Activated T-cell treated with anti-CD3 and anti-CD28 coated beads, Interleukin-2, amount 50 U/mL, for 48 hours (primary cell): ENCODE measurements around the gene HMG20A.
A peak's percentile ranks its signal among the peaks of the same experiment; 100 is the strongest.
"Not testable (repeated sequence)": the region's sequence is repeated elsewhere in the genome, so short reads cannot be mapped to it uniquely, and the experiment has no call there.

ENCODE experiments used
- DNase-seq, 2 experiments: peaks; one replicate each; pipeline ENCODE4 v3.0.0-alpha.2; 2020

Gene HMG20A

DNA sequence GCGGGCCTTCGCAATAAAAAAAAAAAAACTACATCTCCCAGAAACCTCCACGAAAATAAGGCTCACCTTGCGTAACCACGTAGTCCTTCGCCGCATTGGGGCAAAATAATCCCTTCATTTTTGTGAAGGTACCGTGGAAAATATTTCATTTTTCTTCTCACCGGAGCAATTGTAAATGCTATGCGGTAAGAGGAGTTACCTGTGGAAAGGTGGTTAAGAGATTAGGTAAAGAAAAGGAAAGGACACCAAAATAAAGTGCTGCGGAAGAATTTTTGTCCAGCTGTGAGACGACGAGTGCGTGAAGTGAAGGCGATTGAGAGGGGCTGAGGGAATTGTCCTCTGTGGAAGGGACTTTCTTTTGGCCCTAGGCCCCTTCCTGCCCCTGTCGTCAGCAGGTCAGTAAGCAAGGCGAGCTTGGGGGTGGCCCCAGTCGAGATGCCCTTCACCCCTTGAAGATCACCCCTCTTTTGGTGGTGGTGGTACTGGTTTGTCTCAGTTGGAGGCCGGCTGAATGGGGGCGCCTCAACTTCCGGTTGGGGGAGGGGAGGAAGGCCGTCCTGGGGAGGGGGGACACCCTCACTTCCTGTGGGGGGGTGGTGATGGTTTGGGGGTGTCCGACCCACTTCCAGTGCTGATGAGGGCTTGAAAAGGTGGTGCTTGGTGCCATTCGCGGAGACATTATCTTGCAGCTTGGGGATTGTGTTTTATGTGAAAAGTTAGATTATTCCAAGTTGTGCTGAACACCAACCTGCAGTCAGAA is at the start of gene HMG20A:
Gene HMG20A (plus strand): TSS at position 279 of the 760 bp plus-strand sequence. CDS start 37,520 bp downstream, outside the sequence.
- DNase-seq, result peak; percentile 74 to 76

DNA sequence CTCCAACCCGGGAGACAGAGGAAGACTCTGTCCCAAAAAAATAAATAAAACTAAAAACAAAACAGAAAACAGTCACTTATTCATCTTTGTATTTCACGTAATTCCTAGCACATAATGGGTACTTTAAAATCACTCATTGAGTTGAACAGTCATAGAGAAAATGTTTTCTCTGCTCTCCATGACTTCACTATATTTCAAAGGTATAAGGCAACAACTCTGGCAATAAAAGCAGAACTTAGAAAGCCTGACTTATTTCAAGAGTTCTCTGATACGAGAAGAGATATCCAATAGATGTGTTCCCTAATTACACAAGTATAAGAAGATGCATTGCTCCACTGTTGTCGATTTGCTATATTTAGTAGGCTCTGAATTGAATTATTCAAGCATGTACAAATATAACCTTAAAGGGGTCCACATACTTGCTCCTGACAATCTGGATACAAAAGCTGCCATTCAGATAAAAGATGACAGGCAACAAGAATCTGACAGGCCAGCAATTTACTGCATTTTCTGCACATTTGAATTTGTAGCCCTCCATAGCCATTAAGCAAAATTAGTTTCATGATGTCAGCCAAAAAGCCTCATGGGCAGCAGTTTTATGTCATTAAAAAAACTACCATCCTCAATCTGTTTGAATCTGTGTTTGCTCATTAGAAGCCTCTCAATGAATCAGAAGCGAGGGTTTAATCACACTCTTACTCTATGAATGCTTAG is 48.7 kb upstream of the HMG20A start:
- no peak for DNase-seq

DNA sequence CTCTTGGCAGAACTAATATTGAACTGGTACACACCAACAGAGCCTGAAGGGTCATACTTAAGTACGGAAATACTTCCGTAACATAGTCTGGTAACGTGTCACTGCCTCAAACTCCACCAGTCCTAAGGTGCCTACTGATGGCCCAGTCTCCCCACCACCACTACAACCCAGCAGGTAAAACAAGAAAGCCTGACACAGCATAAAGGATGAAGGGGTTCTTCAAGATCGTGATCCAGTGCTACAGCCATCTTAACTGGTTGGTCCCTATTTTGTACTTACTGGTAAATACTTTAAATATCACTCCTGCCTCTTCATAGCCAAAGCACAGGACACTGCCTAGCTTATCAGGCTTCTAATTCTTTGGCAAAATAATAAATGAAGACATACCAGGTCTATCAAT is 47.2 kb upstream of the HMG20A start:
- DNase-seq, result no peak

DNA sequence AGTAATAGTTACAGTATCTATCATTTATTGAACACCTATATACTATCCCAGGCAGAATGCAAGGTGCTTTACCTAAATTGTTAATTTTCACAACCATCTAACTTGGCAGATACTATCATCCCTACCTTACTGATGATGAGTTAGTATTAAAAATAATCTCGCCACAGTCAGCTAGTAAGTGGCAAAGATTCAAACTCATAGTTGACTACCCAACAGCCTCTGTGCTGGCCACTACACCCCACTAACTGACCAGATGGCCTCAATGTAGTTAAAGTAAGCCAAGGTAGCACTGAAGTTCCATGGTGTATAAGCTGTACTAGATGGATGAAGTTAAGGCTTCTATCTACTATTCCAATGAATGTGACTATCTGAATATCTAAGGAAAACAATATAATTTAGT is 45.6 kb upstream of the HMG20A start:
- DNase-seq, result no peak

DNA sequence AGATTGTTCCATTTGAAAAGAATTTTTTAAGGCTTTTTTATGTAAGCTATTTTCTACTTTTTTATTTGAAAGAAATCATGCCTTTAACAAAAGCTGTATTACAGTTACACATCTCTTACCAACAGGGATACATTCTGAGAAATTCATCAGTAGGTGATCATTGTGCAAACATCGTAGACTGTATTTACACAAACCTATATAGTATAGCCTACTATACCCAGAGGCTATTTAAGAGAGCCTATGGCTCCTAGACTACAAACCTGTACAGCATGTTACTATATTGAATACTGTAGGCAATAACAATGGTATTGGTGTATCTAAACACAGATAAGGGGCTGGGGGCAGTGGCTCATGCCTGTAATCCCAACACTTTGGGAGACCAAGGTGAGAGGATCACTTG is 43.9 kb upstream of the HMG20A start:
- DNase-seq, result no peak

DNA sequence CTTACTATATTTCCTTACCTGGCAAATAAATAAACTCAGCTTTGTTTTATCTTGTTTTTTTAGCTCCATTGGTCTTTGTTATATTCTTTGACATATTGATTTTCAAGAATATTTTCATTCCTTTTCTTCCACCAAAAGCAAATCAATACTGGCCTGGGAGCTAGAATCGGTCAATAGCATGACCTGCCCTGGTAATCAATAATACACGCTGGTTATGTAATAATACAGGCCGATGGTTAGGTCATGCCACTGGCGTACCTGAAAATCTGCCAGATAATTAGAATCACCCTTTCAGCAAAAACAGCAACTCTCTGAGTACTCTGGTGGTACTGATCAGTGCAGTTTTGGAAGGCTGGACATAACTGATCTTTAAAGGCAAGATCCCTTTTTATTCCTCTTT is 40.7 kb upstream of the HMG20A start:
- no peak for DNase-seq

DNA sequence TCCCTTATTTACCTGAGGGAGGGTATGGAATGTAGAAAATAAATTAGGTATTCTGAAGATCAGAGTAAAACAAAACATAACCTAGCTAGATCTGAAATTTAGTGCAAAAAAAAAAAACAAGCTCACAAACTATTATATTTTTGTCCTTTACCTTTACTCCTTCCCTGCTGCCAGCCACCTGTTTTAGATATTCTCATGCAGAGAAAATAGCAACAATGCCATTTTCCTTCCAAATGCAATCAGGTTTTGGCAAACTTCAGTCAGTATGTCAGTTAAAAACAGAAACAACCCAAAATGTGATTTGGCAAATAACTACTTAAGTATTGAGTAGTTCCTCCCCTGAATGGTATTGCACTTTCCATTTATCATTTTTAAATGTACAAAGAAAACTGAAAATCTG is 36.6 kb upstream of the HMG20A start:
- DNase-seq, result no peak

DNA sequence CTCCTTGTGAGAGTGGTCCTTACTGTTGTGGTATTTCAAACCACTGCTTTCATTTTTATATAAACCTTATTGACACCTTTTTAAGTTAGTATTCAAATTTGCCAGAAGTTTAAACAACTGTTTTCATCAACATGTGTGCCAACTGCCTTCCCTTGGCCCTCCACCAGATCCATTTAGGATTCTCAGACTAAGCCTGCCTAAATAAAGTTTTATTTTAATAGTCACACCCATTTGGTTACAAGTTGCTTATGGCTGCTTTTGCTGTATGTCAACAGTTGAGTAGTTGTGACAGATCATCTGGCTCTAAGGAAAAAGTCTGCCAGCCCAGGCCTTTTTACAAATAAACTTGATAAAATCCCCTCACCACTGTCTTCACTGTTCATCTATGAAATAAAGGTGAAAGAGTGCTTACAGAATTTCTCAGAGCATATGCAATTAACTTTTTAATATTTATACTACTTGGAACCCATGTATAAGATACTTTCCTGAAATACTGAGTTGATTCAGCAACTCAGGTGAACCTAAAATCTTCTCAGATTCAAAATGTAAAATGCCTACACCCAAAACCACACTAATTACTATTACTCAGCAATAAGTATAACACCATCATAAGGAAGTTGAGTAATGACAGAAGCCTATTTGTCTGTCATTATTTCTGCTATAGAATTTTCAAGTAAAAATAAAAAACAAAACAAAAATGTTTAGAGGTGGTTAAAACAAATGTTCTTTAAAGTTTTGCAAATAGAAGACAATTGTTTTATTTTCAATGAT is 35.9 kb upstream of the HMG20A start:
- no peak for DNase-seq

DNA sequence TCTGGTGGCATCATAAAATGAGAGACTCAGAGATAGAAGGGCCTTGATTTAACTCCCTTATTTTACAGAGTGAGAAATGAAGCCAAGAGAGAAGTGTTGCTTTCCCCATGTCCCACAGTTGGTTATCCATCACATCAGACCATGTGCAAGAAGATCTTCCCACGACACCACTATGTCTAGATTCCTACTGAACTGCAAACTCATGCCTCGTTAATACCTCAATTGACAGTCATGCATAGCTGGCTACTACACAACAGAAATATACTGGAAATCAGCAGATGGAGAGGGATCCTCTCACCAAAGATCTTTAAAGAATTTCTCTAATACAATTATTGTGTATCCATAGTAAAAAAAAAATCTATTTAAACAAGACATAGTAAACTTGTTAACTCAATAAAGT is 34.1 kb upstream of the HMG20A start:
- DNase-seq, result no peak

DNA sequence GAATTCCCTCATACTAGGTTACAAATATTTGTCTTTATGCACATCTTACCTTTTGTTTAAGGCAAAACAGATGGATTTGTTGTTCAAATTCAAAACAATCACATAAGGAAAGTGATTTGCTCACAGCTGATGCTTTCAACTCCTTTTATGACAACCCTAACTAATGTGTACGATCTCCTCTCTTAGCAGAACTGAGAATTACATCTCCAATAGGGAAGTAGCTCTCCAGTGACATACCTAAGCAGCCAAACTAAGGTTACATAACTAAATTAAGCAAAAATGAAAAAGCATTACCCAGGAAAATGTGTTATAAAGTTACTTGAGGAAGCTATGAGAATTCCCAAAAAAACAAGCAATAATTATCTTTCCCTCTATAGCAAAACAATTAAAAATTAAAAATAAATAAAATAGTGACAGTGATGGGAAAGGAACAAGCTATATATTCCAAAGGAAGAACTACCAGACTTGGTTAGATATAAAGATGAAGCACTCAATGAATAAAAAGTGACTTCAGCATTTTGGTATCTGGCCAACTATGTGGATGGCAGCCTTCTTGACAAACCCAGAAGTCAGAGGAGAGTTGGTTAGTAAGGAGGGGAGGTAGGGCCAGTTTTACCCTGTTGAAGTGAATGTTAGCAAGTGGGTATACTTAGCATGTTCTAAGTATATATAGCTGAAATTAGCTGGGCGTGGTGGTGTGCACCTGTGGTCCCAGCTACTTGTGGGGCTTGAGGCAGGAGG is 33.2 kb upstream of the HMG20A start:
- DNase-seq, result no peak

DNA sequence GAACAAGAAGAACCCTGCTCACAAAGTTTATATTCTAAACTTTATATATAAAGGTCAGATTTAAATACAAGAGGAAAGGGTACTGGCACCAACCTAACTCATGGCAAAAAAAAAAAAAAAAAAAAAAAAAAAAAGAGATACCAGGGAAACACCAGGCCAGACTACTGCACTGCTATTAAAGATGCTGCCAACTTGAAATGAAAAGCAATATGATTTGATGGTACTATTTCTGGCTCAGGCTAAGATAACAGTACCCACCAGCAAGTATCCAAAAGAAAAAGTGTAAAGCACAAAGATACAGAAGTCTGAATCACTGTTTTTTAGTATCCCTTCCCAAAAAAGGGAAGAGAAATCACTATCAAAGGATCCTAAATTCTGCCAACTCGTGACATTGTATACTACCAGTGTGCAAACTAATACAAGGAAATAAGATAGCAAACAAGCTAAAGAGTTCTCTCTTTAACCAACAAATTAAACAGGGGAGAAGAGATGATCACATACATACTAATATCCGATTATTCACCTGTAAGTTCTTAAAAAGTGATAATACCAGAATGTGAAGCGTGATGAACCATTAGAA is 29.2 kb upstream of the HMG20A start:
- DNase-seq, result no peak

DNA sequence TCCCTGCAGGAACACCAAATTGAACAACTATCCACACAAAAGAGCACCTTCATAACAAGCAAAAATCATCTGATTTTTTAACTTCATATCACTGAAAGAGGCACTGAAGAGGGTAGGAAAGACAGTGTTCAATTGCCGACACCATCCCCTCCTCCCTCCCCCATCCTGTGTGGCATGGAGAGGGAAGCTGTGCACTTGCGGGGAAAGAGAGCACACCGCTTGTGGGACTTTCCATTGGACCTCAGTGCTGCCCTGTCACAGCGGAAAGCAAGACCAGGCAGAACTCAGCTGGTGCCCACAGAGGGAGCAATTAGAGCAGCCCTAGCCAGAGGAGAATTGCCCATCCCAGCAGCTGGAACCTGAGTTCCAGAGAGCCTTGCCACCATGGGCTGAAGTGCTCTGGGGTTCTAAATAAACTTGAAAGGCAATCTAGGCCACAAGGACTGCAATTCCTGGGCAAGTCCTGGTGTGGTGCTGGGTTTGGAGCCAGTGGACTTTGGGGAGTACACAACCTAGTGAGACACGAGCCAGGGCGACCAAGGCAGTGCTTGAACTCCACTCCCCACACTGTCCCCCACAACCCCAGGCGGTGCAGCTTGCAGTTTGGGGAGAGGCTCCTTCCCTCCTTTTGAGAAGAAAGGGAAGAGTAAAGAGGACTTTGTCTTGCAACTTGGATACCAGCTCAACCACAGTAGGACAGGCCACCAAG is 27.8 kb upstream of the HMG20A start:
- no peak for DNase-seq

DNA sequence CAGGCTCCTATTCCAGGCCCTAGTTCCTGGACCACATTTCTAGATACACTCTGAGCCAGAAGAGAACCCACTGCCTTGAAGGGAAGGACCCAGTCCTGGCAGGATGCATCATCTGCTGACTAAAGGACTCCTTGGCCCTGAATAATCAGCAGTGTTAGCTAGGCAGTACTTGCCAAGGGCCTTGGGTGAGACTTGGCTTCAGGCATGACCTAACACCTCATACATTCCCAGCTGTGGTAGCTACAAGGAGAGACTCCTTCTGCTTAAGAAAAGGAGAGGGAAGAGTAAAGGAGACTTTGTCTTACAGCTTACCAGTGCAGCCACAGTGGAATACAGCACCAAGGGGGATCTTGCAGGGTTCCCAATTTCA is 27.2 kb upstream of the HMG20A start:
- no peak for DNase-seq

DNA sequence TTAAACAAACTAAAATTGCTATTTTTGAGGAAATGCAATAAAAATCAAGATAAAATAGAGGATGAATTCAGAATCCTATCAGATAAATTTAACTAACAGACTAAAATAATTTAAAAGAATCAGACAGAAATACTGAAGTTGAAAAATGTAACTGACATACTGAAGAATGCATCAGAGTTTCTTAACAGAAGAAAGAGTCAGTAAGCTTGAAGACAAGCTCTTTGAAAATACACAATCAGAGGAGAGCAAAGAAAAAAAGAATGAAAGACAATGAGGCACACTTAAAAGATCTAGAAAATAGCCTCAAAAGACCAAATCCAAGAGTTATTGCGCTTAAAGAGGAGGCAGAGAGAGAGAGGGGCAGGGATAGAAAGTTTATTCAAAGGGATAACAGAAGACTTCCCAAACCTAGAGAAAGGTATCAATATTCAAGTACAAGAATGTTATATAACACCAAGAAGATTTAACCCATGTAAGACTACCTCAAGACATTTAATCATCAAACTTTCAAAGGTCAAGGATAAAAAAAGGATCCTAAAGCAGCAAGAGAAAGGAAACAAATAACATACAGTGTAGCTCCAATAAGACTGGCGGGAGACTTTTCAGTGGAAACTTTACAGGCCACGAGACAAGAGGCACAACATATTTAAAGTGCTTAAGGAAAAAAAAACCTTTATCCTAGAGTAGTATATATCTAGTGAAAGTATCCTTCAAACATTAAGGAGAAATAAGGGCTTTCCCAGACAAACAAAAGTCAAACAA is 25.5 kb upstream of the HMG20A start:
- DNase-seq, result no peak

DNA sequence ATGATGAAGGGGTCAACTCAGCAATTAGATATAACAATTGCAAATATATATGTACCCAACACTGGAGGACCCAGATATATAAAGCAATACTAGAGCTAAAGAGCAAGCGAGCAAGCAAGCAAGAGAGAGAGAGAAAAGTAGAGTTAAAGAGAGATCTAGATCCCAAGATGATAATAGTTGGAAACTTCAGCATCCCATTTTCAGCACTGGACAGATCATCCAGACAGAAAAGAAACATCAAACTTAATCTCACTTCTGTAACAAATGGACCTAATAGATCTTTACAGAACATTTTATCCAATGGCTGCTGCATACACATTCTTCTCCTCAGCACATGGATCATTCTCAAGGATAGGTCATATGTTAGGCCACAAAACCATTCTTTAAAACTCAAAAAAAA is 24.0 kb upstream of the HMG20A start:
- no peak for DNase-seq

DNA sequence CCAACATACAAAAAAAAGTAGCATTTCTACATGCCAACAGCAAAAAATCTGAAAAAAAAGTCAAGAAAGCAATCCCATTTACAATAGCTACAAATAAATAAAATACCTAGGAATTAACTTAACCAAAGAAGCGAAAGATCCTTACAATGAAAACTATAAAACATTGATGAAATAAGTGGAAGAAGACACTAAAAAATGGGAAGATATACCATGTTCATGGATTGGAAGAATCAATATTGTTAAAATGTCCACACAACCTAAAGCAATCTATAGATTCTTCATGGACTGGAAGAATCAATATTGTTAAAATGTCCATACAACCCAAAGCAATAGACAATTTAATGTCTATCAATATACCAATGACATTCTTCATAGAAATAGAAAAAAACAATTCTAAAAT is 21.8 kb upstream of the HMG20A start:
- no peak for DNase-seq

DNA sequence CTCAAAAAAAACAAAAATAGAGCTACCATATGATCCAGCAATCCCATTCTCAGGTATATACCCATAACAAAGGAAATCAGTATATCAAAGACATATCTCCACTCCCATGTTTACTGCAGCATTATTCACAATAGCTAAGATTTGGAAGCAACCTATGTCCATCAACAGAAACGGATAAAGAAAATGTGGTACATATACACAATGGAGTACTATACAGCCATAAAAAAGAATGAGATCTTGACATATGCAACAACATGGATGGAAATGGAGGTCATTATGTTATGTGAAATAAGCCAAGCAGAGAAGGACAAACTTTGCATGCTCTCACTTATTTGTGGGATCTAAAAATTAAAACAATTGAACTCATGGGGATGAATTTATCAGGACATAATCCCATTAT is 20.4 kb upstream of the HMG20A start:
- no peak for DNase-seq

DNA sequence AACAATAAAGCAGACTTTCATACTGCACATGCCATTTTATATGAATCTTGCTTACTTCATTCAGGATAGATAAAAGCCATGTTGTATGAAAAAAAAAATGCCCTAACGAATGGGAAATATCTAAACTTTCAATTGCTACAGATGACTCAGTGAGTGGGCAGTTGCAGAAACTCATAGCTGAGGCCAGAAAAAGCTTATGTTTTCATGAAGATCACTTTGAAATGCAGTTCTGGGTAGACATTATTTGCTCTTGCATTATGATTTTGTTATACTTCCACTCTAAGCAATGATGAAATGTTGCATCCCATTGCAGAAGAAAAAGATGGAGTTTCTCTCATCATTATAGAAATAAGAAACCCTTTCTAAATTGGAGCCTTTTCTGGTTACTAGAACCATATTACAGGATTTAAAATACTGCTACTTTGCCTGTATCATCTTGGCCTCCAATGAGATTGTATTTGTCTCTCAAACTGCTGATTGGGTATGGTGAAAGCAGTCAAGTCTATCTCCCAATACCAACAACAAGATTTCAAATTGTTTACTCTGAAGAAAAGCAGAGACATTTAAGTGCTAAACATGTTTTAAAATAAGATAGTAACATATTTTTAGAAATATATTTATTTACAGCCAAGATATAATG is 17.8 kb upstream of the HMG20A start:
- DNase-seq, result no peak

DNA sequence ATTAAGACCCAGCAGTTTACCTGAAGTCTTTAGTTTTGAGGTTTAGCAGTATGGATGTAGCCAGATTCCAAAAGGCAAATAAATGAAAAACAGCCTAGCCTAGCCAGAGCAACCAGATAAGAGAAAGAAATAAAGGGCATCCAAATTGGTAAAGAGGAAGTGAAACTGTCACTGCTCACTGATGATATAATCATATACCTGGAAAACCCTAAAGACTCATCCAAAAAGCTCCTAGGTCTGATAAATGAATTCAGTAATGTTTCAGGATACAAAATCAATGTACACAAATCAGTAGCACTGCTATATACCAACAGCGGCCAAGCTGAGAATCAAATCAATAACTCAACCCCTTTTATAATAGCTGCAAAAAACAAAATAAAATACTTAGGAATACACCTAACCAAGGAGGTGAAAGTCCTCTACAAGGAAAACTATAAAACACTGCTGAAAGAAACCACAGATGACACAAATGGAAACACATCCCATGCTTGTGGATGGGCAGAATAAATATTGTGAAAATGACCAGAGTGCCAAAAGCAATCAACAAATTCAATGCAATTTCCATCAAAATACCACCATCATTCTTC is 14.4 kb upstream of the HMG20A start:
- not testable (repeated sequence) for DNase-seq

DNA sequence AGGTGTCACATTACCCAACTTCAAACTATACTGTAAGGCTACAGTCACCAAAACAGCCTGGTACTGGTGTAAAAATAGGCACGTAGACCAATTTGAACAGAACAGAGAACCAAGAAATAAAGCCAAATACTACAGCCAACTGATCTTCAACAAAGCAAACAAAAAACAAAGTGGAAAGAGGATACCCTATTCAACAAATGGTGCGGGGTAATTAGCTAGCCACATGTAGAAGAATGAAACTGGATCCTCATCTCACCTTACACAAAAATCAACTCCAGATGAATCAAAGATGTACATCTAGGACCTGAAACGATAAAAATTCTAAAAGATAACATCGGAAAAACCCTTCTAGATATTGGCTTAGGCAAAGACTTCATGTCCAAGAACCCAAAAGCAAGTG is 13.8 kb upstream of the HMG20A start:
- DNase-seq, result no peak
